Measurements from ENCODE around the gene LTBP2.

GRCh38 chr14:74660167-74660566, 48.1 kb upstream of the LTBP2 start:
- TF ChIP-seq POLR2AphosphoS5 (IDR thresholded peaks at IDR 0.05; ENCODE audit: low read depth), result no peak
- TF ChIP-seq, protein P1, sequence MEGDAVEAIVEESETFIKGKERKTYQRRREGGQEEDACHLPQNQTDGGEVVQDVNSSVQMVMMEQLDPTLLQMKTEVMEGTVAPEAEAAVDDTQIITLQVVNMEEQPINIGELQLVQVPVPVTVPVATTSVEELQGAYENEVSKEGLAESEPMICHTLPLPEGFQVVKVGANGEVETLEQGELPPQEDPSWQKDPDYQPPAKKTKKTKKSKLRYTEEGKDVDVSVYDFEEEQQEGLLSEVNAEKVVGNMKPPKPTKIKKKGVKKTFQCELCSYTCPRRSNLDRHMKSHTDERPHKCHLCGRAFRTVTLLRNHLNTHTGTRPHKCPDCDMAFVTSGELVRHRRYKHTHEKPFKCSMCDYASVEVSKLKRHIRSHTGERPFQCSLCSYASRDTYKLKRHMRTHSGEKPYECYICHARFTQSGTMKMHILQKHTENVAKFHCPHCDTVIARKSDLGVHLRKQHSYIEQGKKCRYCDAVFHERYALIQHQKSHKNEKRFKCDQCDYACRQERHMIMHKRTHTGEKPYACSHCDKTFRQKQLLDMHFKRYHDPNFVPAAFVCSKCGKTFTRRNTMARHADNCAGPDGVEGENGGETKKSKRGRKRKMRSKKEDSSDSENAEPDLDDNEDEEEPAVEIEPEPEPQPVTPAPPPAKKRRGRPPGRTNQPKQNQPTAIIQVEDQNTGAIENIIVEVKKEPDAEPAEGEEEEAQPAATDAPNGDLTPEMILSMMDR (IDR thresholded peaks at IDR 0.05; ENCODE audit: insufficient read depth, low read length), result no peak
- TF ChIP-seq GABPA (IDR thresholded peaks at IDR 0.05; ENCODE audit: low read depth), result no peak
- TF ChIP-seq SPI1 (IDR thresholded peaks at IDR 0.05; ENCODE audit: borderline replicate concordance, low read depth), result no peak
